Right ventricle myocardium superior (tissue), 1 donor: Measurements from ENCODE around the gene PPP4C. TPM values are rescaled to one million over a fixed set of nuclear protein-coding genes. Genes with fewer than 3 reads are reported as not detected.
"Not testable (repeated sequence)": the region's sequence is repeated elsewhere in the genome, so short reads cannot be mapped to it uniquely, and the experiment has no call there.

Experiments used
- ATAC-seq: fragments of 200-7000 bp; cut with Tn5 transposase; one replicate; pipeline ENCODE4 v1.9.1; 2020; ENCODE audit warnings: mild to moderate bottlenecking; ENCODE audit not compliant: poor library complexity
- DNase-seq: peaks from one replicate; pipeline ENCODE4 v3.0.0-alpha.2; 2020
- intact Hi-C: fragments of 100-400 bp; cut with DNase I; formaldehyde crosslinking; loops from one replicate; pipeline ENCODE4 v1.11.2; 2022
- total RNA-seq: library from RNA; stranded (reverse); fragmentation: NEBNext Ultra II Directional; extraction: Animal tissue kit (Norgen Biotek cat#: 25700); gene quantifications from one replicate; pipeline ENCODE4 v1.2.1, GENCODE V29; 2021
- donor health status: DM: no; HTN: yes; CAD: no; lungs with severe emphysema.

PPP4C gene
- total RNA-seq, 1 donor from 2014 or later: 33.2 TPM

GRCh38 chr16:30114833-30115232 is 39.0 kb downstream of the PPP4C start:
- ATAC-seq, DNase-seq, intact Hi-C loops: not testable (repeated sequence)

GRCh38 chr16:30115238-30115637 is 39.4 kb downstream of the PPP4C start:
- peak; percentile 27 for ATAC-seq
- intact Hi-C loops: no loop called here

DNA sequence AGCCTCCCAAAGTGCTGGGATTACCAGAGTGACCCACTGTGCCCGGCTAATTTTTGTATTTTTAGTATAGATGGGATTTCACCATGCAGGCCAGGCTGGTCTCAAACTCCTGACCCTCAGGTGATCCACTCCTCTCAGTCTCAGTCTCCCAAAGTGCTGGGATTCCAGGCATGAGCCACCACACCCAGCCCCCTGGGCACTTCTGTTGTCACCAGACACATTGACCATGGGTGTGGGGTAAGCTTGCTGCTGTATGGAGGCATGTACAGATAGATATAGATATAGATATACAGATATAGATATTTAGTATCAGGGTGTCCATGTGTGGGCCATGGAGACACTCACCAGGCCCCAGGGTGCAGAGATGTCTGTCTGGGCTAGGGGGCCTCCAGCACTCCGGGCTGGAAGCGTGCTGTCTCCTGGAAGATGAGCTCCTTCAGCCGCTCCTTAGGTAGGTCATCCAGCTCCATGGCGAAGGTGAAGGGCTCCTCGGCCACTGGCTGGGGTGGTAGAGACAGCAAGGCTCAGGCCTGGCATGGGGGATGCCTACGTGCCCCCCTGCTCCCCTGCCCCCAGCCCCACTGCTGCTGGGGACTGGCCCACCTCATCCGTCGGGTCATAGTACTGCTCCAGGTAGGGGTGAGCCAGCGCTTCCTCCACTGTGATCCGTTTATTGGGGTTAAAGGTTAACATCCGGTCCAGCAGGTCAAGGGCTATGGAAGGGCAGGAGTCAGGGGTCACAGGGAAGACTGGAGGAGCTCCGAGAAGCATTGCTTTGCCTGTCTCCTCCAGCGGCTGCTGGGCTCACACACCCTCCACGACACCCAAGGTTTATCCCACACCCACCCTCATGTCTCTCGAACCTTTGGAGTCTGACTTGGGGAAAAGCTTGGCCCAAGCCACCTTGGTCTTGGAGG is 40.8 kb downstream of the PPP4C start:
- intact Hi-C loops: no loop called here
- DNase-seq: no peak
- no peak for ATAC-seq

More at GRCh38 chr16:30115238-30115637, 39.4 kb downstream of the PPP4C start:
- no peak for DNase-seq

DNA sequence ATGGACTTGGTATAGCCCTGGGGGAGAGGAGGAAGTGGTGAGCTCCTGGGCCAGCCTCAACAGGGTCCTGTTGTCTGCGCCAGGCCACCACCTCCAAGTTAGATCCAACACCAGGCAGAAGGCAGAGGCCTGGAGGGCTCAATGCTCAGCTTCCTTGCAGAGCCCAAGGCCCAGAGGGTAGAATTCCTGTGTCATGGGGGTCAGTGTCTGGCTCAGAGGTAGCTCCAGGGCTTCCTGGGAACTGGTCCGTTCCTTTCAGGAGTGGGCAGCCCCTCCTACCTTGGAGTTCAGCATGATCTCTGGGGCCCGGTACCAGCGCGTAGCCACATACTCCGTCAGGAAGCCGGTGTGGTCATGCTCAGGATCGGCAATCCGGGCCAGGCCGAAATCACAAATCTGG is 42.0 kb downstream of the PPP4C start:
- DNase-seq (no peak), ATAC-seq (no peak)
- intact Hi-C loops: no loop called here

- DNase-seq (no peak), ATAC-seq (no peak)
- intact Hi-C loops: no loop called here
Measured at GRCh38 chr16:30119428-30119827, 43.6 kb downstream of the PPP4C start.

DNA sequence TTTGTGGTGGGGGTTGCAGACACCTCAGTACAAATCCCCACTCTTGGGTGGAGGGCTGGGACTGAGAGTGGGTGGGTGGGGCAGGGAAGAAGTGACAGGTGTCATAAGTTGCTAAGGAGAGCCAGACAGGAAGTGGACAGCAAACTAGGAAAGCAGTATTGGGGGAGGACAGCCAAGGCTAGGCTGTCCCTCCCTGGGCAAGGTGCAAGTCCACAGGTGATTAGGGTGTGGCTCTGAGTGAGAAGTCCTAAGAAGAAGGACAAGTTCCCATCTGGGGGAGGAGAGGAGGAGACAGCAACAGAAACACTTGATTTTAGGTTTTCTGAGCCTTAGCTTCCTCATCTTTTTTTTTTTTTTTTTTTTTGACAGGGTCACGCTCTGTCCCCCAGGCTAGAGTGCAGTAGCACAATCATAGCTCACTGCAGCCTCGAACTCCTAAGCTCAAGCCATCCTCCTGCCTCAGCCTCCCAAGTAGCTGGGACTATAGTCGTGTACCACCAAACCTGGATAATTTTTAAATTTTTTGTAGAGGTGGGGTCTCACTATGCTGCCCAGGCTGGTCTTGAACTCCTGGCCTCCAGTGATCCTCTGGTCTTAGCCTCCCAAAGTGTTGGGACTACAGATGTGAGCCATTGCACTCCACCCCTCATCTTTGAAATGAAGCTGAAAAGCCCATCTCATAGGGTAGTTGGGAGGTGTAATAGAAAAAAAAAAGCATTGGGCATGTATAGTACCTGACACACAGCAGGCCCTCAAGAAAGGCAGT is 44.7 kb downstream of the PPP4C start:
- no peak for DNase-seq

GRCh38 chr16:30121741-30122571 is 46.2 kb downstream of the PPP4C start:
- intact Hi-C loops: no loop called here
- ATAC-seq: peak; percentile 72
- DNase-seq: peak; percentile 89

More for the DNA sequence above, 44.7 kb downstream of the PPP4C start:
- intact Hi-C loops: no loop called here
- no peak for ATAC-seq

- peak; percentile 30 for ATAC-seq
- intact Hi-C loops: no loop called here
- no peak for DNase-seq
Measured at GRCh38 chr16:30122604-30123160, 46.9 kb downstream of the PPP4C start.

GRCh38 chr16:30124985-30125379 is 49.2 kb downstream of the PPP4C start:
- DNase-seq (no peak), ATAC-seq (no peak)
- intact Hi-C loops: no loop called here

- ATAC-seq, DNase-seq, intact Hi-C loops: not testable (repeated sequence)
Measured at GRCh38 chr16:30125690-30126089, 49.9 kb downstream of the PPP4C start.

- intact Hi-C loops: no loop called here
- ATAC-seq (no peak), DNase-seq (no peak)
Measured at GRCh38 chr16:30127993-30128392, 52.2 kb downstream of the PPP4C start.

DNA sequence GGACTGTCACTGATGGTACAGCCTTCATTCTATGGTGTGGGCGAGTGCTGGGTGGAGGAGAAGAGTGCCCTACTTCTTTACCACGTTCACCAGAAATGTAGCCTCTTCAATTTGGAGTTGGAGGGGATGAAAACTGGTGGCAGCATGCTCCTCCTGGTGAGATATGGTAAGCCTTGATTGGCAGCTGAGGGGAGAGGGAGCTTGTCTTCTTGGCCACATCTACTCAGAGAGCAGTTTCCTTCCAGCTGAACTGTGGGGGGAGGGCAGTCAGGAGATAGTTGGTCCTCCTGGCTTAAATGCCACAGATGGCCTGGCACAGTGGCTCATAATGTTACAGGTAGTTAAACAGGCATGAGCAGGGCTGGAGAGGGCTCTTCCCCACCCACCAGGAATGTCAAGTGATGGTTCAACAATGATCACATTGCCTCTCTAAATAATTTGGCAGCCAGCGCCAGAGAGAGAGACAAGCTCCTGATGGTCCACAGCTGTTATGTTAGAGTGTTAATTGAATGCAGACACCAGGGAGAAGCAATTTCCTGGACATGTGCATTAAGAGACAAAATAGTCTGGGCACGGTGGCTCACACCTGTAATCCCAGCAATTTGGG is 56.2 kb downstream of the PPP4C start:
- intact Hi-C loops: no loop called here
- DNase-seq (peak; percentile 20), ATAC-seq (peak; percentile 36)

DNA sequence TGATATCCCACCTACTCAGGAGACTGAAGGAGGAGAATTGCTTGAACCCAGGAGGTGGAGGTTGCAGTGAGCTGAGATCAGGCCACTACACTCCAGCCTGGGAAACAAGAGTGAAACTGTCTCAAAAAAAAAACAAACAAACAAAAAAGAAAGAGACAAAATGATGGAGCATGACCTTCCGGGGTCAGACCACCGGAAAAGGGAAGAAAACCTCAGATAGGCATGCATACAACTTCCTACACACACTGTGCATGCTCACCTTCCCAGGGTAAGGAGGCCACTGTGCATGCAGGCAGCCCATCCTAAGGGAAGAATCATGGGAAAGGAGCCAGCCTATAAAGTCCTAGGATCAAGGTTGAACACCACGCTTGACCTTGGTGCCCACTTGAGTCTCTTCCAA is 56.8 kb downstream of the PPP4C start:
- intact Hi-C loops: no loop called here
- DNase-seq: no peak
- no peak for ATAC-seq

Other genes starting within 250 kb of the PPP4C start
- gene CDIPT, start 212.8 kb upstream of the PPP4C start, total RNA-seq: 63.0 TPM
- 0.70 TPM for gene SEZ6L2, start 176.4 kb upstream of the PPP4C start, total RNA-seq
- not detected for gene ASPHD1, start 175.5 kb upstream of the PPP4C start, total RNA-seq
- gene KCTD13, start 149.8 kb upstream of the PPP4C start, total RNA-seq: 6.6 TPM
- gene TMEM219, start 113.9 kb upstream of the PPP4C start, total RNA-seq: 70.6 TPM
- 29.7 TPM for gene TAOK2, start 102.1 kb upstream of the PPP4C start, total RNA-seq
- gene HIRIP3, start 80.4 kb upstream of the PPP4C start, total RNA-seq: 19.5 TPM
- 28.0 TPM for gene INO80E, start 79.8 kb upstream of the PPP4C start, total RNA-seq
- 0.13 TPM for gene DOC2A, start 65.0 kb upstream of the PPP4C start, total RNA-seq
- not detected for gene C16orf92, start 52.8 kb upstream of the PPP4C start, total RNA-seq
- not detected for gene TLCD3B, start 44.7 kb upstream of the PPP4C start, total RNA-seq
- 3,843 TPM for gene ALDOA, start 10.2 kb upstream of the PPP4C start, total RNA-seq
- 1.0 TPM for gene TBX6, start 15.9 kb downstream of the PPP4C start, total RNA-seq
- 64.1 TPM for gene YPEL3, start 20.2 kb downstream of the PPP4C start, total RNA-seq
- gene GDPD3, start 37.5 kb downstream of the PPP4C start, total RNA-seq: 2.6 TPM
- 50.8 TPM for gene MAPK3, start 47.2 kb downstream of the PPP4C start, total RNA-seq
- gene CORO1A, start 107.6 kb downstream of the PPP4C start, total RNA-seq: 8.4 TPM
- 48.7 TPM for gene BOLA2B, start 117.7 kb downstream of the PPP4C start, total RNA-seq
- 16.2 TPM for gene SLX1A, start 117.9 kb downstream of the PPP4C start, total RNA-seq
- 3.3 TPM for gene SULT1A3, start 123.3 kb downstream of the PPP4C start, total RNA-seq
- 5.9 TPM for gene NPIPB13, start 172.5 kb downstream of the PPP4C start, total RNA-seq